HepG2 (cell line): ENCODE measurements around the gene PTGDS. TPM values are rescaled to one million over a fixed set of nuclear protein-coding genes. Genes with fewer than 3 reads are reported as not detected.

Experiments
- CTCF ChIP-seq: sonication (generic); formaldehyde crosslinking; IDR thresholded peaks from 2 replicates; pipeline ENCODE4 v1.5.0; 2020; ENCODE audit warnings: mild to moderate bottlenecking, missing genetic modification reagents, moderate library complexity
- HNF1A ChIP-seq, 2 experiments: sonication (generic) in 1 of 2; formaldehyde crosslinking in 1 of 2; IDR thresholded peaks; 2 replicates each; pipeline versions ENCODE4 v1.4.0 to v1.6.1; 2016 to 2020; ENCODE audit warnings: borderline replicate concordance in 1 of 2, low read depth in 1 of 2, mild to moderate bottlenecking in 1 of 2, missing genetic modification reagents in 1 of 2
- KDM5B ChIP-seq: sonication (generic); formaldehyde crosslinking; IDR thresholded peaks from 2 replicates; pipeline ENCODE4 v1.4.0; 2020; ENCODE audit warnings: missing genetic modification reagents, mild to moderate bottlenecking, borderline replicate concordance
- ZNF839 ChIP-seq: sonication (generic); formaldehyde crosslinking; IDR thresholded peaks from 2 replicates; pipeline ENCODE4 v1.4.0; 2020; ENCODE audit warnings: missing genetic modification reagents, mild to moderate bottlenecking, borderline replicate concordance
- polyA plus RNA-seq, 8 experiments: library from polyadenylated mRNA; depleted of rRNA in 3 of 8; stranded (reverse) in 7 of 8; unstranded in 1 of 8; fragments of >200 nt; fragmentation: Illumina TruSeq in 4 of 8; extraction: Trizol in 4 of 8; gene quantifications; 2 replicates each; pipeline versions ENCODE4 v1.2.1 to v1.2.3, GENCODE V29; 2011 to 2016; ENCODE audit warnings: low read depth in 4 of 8, missing spikeins in 1 of 8, mixed read lengths in 1 of 8; ENCODE audit not compliant: insufficient read depth in 1 of 8
- total RNA-seq, 5 experiments: library from RNA; depleted of rRNA; stranded (reverse); fragments of >200 nt; fragmentation: Illumina TruSeq; extraction: Trizol; gene quantifications; 2 replicates each; pipeline ENCODE4 v1.2.3, GENCODE V29; 2016; ENCODE audit warnings: low read depth in 1 of 5

The PTGDS gene
- total and polyA plus RNA-seq, 2 of the 13 experiments (the other 11 are each of a cell fraction or from before 2014, with no cell fraction given), result 0.33 to 0.50 TPM

GRCh38 chr9:137021568-137021978 lies 44.3 kb downstream of the PTGDS start (continued):
- no peak for TF ChIP-seq HNF1A (IDR thresholded peaks at IDR 0.05; ENCODE audit: low read depth)
- TF ChIP-seq HNF1A (CRISPR knock-in tag; IDR thresholded peaks at IDR 0.05; ENCODE audit: borderline replicate concordance), result no peak
- TF ChIP-seq KDM5B (CRISPR knock-in tag), result 0 out of 2 replicates have a peak, but pooled peaks have one; percentile 28
- TF ChIP-seq ZNF839 (CRISPR knock-in tag), result 0 out of 2 replicates have a peak, but pooled peaks have one; percentile 31
- 0 out of 2 replicates have a peak, but pooled peaks have one; percentile 17 for TF ChIP-seq CTCF (CRISPR knock-in tag)
